ENCODE data around the gene PPP1R36.

The PPP1R36 gene

GRCh38 chr14:64632056-64632455 is 82.3 kb downstream of the PPP1R36 start:
- no peak for TF ChIP-seq CTCF (IDR thresholded peaks at IDR 0.05)
- Histone ChIP-seq H3K36me3 (ENCODE audit: control insufficient read depth, insufficient read depth, low read length) (no peaks in the 10 kb centered on the region), H3K4me1 (no peaks in the 10 kb centered on the region), H3K4me2 (ENCODE audit: low read length) (no peak overlapping the region), H3K27ac (no peak overlapping the region), H2AFZ (no peak overlapping the region), H3K4me3 (ENCODE audit: low read depth, low read length) (no peak overlapping the region), H3K9ac (no peak overlapping the region), H3K79me2 (no peaks in the 10 kb centered on the region), H3K9me3 (ENCODE audit: control insufficient read depth, low read length) (no peaks in the 10 kb centered on the region), H3K27me3 (ENCODE audit: control insufficient read depth, insufficient read depth, low read length) (no peaks in the 10 kb centered on the region)

- no peak overlapping the region for H2AFZ ChIP-seq
- H3K27me3 ChIP-seq (ENCODE audit: control insufficient read depth, insufficient read depth, low read length): no peaks in the 10 kb centered on the region
- no peaks in the 10 kb centered on the region for H3K4me1 ChIP-seq
- no peak overlapping the region for H3K27ac ChIP-seq
- TF ChIP-seq CTCF (IDR thresholded peaks at IDR 0.05): no peak
- H3K4me3 ChIP-seq (ENCODE audit: low read depth, low read length): no peak overlapping the region
- H3K4me2 ChIP-seq (ENCODE audit: low read length): no peak overlapping the region
- no peak overlapping the region for H3K9ac ChIP-seq
- H3K36me3 ChIP-seq (ENCODE audit: control insufficient read depth, insufficient read depth, low read length): no peaks in the 10 kb centered on the region
- H3K79me2 ChIP-seq: no peaks in the 10 kb centered on the region
- no peaks in the 10 kb centered on the region for H3K9me3 ChIP-seq (ENCODE audit: control insufficient read depth, low read length)
Measured at GRCh38 chr14:64634558-64634957, 84.8 kb downstream of the PPP1R36 start.

DNA sequence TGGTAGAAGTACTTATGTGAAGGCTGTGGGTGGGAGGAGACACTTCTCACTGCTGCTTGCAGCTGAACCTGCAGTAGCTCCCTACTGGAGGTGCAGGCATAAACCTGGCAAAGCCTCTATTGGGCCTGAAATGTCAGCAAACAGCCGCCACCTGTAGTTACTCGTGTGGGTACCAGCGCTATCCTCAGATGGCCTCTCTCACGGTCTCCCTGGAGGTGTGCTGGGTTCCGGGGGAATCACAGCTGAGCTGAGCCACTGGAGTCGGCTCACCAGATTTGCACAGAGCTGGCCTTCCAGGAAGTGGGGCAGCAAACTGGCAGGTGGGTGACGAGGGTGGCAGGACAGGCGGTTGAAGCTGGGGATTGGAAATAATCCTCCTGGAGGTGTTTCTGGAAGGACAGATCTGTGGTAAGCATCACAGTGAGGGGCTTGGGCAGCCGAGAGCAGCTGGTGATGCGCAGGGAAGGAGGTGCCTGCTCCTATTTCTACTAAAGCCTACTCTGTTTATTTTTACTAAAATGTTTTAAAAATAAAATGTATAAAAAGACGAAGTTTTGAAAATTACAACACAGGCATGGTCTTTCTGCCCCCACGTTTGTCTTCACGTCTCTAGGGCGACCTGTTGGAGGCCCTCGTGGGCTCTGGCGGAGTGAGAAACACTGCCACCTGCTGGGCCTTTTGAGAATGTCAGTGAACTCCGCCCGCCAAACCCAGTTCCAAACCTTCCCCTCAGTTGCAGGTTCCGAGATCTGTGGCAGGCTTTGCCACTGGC is 86.6 kb downstream of the PPP1R36 start:
- peak overlapping the region; percentile 1 for H2AFZ ChIP-seq
- no peaks in the 10 kb centered on the region for H3K79me2 ChIP-seq
- no peak overlapping the region for H3K9ac ChIP-seq
- no peaks in the 10 kb centered on the region for H3K27me3 ChIP-seq (ENCODE audit: control insufficient read depth, insufficient read depth, low read length)
- H3K9me3 ChIP-seq (ENCODE audit: control insufficient read depth, low read length): no peaks in the 10 kb centered on the region
- TF ChIP-seq CTCF (IDR thresholded peaks at IDR 0.05): peak; percentile 88
- no peaks in the 10 kb centered on the region for H3K36me3 ChIP-seq (ENCODE audit: control insufficient read depth, insufficient read depth, low read length)
- H3K27ac ChIP-seq: no peak overlapping the region
- H3K4me2 ChIP-seq (ENCODE audit: low read length): no peak overlapping the region
- no peak overlapping the region for H3K4me3 ChIP-seq (ENCODE audit: low read depth, low read length)
- no peaks in the 10 kb centered on the region for H3K4me1 ChIP-seq

GRCh38 chr14:64636980-64637429 is 87.2 kb downstream of the PPP1R36 start:
- Histone ChIP-seq H3K9ac (no peak overlapping the region), H3K27ac (no peak overlapping the region), H3K36me3 (ENCODE audit: control insufficient read depth, insufficient read depth, low read length) (no peaks in the 10 kb centered on the region), H3K27me3 (ENCODE audit: control insufficient read depth, insufficient read depth, low read length) (no peaks in the 10 kb centered on the region), H3K4me3 (ENCODE audit: low read depth, low read length) (no peak overlapping the region), H2AFZ (peak overlapping the region; percentile 1), H3K79me2 (no peaks in the 10 kb centered on the region), H3K9me3 (ENCODE audit: control insufficient read depth, low read length) (no peaks in the 10 kb centered on the region), H3K4me1 (no peaks in the 10 kb centered on the region), H3K4me2 (ENCODE audit: low read length) (no peak overlapping the region)
- TF ChIP-seq CTCF (IDR thresholded peaks at IDR 0.05): no peak

Measured in parathyroid adenoma (tissue), 2 donors.